ENCODE data around the gene CFAP92. TPM values are rescaled to one million over a fixed set of nuclear protein-coding genes. Genes with fewer than 3 reads are reported as not detected.

CFAP92 gene
- polyA plus RNA-seq, 4 donors = 1.1 to 2.0 (median 1.6) TPM

DNA sequence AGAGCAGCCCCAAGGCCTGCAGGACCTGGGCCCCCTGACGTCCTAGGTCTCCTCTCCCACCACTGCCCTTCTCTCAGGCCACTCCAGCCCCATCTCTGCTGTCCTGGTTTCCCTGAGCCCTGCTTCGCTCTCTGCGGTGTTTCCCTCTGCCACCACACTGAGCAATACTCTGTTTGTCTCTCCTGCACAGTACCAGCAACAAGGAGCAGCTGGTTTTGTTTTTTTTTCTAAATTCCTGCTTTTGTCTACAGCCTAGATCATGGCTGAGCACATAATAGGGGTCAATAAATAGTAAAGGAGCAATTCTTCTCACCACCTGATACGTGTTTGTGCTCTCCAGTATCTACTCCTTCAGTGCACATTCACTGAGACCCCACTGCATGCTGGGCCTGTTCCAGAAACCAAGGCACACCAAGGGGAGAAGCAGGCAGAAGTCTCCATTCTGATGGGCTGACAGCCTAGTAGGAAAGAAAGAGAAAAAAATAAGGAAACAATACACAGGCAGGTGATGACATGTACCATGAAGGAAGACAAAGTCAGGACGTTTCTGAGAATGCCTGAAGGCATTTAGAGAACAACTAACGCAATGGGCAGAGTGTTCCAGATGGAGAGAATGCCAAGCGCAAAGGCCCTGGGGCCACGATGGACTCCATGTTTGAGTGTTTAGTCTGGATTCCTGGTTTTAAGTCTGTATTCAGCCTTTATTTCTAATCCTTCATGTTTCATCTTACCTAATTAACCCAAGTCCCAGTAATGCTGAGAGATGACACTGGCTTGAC is 120.4 kb downstream of the CFAP92 start:
- no peak for DNase-seq (ENCODE audit: low read depth in 4 of 4, low spot score in 2 of 4)

DNA sequence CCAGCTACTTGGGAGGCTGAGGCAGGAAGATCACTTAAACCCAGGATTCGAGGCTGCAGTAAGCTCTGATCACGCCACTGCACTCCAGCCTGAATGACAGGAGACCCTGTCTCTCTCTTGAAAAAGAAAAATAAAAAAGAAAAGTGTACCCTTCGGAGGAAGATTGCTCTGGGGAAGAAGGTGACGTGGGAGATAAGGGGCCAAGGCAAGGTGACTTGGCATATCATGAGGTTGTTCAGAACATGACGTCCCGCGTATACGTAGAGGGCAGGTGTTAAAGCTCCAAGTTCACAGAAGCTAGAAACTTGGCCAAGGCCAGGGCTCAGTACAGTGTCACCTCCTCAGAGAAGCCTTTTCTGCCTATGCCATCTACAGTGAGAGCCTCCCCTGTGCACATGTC is 121.1 kb downstream of the CFAP92 start:
- DNase-seq (ENCODE audit: low read depth in 4 of 4, low spot score in 2 of 4) = no peak

DNA sequence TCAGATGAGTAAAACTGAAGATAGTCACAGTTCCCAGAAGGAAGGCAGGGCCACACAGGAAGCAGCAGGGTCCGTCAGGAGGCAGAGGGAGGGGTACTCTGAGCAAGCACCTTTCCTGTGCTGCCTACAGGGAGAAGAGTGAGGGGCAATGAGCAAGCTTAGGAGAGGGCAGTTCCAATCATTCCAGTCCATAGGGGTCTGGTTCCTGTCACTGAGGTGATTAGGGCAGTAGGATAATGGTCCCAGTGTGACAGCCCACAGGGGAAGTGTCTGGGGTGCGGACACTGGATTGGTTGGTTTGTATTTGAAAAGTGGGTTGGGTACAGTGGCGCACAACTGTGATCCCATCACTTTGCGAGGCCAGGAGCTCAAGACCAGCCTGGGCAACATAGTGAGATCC is 121.6 kb downstream of the CFAP92 start:
- no peak for DNase-seq (ENCODE audit: low read depth in 4 of 4, low spot score in 2 of 4)

DNA sequence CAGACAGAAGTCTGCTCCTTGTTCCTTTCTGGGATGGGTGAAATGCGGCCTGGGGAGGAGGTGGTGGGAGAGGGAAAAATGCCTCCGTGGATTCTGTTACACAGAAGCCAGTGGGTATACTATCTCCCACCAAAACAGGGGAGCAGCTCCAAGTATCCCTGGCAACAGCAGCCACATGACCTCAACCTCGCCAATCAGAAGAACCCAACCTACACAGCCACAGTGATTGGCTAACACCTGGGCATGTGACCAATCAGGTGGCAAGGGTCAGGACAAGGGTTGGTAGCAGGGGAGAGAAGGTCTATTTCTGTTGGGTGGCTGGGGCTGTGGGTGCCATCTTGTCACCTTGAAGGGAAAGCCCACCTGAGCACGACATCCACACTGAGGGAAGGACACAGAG is 123.5 kb downstream of the CFAP92 start:
- no peak for DNase-seq (ENCODE audit: low read depth in 4 of 4, low spot score in 2 of 4)

DNA sequence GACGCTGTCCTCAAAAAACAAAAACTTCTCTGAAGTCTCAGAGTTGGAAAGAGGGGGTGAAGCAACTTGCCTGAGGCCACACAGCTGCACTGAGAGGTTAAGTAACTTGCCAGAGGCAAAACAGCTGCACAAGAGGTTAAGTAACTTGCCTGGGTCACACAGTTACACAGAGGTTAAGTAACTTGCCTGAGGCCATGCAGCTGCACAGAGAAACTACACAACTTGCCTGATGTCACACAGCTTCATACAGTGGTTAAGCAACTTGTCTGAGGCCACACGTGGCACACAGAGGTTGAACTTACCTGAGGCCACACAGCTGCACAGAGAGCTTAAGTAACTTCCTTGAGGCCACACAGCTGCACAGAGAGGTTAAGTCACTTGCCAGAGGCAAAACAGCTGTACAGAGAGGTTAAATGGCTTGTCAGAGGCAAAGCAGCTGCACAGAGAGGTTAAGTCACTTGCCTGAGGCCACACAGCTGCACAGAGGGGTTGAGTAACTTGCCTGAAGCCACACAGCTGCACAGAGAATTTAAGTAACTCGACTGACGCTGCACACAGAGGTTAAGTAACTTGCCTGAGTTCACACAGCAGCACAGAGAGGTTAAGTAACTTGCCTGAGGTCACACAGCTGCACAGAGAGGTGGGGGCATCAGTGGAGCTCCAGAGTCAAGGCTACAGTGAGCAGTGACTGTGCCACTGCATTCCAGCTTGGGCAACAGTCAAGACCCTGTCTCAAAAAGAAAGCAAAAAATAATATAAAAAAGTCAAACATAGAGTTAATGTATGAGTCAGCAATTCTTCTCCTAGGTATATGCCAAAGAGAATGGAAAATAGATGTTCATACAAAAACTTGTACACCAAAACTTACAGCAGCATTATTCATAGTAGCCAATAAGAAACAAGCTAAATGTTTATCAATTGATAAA is 126.4 kb downstream of the CFAP92 start:
- no peak for DNase-seq (ENCODE audit: low read depth in 4 of 4, low spot score in 2 of 4)

DNA sequence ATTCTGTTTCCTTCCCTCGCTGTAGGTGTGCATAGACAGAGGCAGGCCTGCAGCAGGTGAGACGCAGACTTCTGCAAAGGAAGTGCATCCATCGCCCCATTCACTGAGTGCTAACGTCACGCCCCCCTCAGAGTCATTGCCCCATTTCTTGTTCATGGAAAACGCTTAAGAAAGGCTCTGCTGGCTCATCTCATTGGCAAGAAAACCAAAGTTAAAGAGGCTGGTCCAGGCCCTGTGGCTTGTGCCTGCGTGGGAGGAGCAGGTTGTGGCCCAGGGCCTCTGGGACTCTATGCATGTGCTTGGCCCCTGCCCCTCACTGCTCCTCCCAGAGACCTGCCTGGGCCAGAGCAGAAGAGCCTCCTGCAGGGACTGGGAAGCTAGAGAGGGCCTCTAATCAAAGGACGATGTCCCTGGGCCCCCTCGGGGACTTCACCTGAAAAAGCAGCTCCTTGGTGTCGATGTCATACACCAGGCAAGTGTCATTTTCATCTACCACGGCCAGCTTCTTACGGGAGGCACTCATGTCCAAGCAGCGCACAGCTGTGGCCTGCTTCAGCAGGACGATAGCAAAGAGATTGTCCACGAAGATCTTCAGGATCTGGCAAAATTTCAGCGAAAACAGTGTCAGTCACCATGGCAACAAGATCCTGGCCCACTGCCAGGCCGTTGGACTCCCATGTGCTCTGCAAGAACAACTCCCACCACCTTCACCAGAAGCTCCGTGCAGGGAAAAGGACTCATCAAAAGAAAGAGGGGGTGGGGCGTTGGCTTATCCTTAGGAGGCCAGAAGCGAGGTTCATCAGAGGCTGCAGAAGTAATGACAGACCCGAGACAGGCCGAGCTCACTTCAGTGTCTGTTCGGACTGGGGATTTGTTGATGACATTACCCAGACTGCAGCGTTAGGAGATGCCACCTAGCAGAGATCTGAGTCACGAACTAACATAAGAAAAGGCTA is 128.7 kb downstream of the CFAP92 start:
- peak in 1 of 4 donors; percentile 41 for DNase-seq (ENCODE audit: low read depth in 4 of 4, low spot score in 2 of 4)

DNA sequence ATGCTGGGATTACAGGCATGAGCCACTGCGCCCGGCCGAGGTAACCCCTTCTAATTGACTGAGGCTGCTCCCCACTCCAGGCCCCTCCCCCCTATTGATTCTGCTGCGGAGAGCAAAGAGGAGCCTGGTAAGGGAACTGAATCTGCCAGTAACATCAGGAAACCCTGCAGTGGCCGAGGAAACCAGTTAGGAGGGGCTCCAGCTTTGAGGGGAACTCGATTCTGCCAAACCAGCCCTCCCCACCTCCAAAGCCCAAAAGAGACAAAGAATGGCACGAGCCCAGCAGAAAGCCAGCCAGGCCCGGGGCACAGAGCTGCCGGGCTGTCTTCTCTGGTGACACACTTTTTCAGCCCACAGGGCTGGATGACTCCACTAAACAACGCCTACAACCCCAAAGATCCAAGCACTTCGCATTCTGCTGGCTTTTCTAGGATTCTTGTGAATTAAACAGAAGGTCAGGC is 129.5 kb downstream of the CFAP92 start:
- no peak for DNase-seq (ENCODE audit: low read depth in 4 of 4, low spot score in 2 of 4)

DNA sequence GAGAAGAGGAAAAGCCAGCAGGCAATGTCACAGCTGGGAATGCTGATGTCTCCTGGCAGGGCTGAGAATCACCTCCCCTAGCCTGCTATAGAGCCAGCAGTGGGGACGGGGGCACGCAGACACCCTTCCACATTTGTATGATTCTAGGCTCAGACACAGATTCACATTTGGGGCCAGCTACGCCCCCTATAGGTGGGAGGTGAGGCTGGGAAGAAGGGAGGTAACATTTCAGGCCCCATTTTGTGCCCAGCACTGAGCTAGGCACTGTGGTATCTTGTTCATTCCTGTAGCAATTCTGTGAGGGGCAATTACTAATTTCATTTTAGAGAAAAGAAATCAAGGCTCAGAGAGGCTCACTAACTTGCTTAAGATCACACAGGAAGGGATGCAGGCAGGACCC is 130.3 kb downstream of the CFAP92 start:
- DNase-seq (ENCODE audit: low read depth in 4 of 4, low spot score in 2 of 4) = no peak

DNA sequence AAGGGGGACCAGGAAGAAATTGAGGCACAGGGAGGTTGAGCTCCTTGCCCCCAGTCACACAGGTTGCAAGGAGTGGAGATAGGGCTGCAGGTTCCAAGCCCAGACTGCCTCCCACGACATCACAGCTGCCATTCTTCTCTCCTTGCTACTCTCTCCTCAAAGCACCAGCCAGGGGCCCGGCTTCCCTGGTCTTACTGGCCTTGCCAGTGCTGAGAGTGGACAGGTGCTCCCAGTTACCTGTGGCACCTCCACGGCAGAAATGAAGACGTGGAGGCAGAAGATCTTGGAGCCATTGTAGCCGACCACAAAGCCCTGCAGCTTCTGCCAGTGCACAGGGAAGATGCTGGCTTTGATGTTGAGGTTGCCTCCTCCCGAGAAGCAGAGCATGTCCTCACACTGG is 132.4 kb downstream of the CFAP92 start:
- DNase-seq (ENCODE audit: low read depth in 4 of 4, low spot score in 2 of 4) = no peak

Other genes with a start within 250 kb of the CFAP92 start
- 10 to 100 TPM; 29.9 to 51.0 (median 41.1) TPM for gene ACAD9, start 114.5 kb downstream of the CFAP92 start, polyA plus RNA-seq (ENCODE audit: insufficient read length in 4 of 4)
- gene EFCC1, start 7.2 kb upstream of the CFAP92 start, polyA plus RNA-seq (ENCODE audit: insufficient read length in 4 of 4) = 1 to 10 TPM; 2.2 to 3.1 (median 3.0) TPM
- gene GP9, start 66.7 kb upstream of the CFAP92 start, polyA plus RNA-seq (ENCODE audit: insufficient read length in 4 of 4) = 1 to 10 TPM in 2 of 4 donors, under 1 TPM in 2; 0.81 to 1.8 (median 1.2) TPM
- 1 to 10 TPM; 5.1 to 8.5 (median 7.1) TPM for gene RAB43, start 127.7 kb upstream of the CFAP92 start, polyA plus RNA-seq (ENCODE audit: insufficient read length in 4 of 4)
- 10 to 100 TPM; 43.1 to 55.8 (median 48.9) TPM for gene ISY1, start 167.0 kb upstream of the CFAP92 start, polyA plus RNA-seq (ENCODE audit: insufficient read length in 4 of 4)
- 100 to 1,000 TPM; 338 to 467 (median 398) TPM for gene CNBP, start 189.8 kb upstream of the CFAP92 start, polyA plus RNA-seq (ENCODE audit: insufficient read length in 4 of 4)